Measurements from ENCODE around the gene NAV1. TPM values are rescaled to one million over a fixed set of nuclear protein-coding genes. Genes with fewer than 3 reads are reported as not detected.

Gene NAV1
- total RNA-seq, 4 donors from 2014 or later = 11.4 to 35.8 (median 18.0) TPM

DNA sequence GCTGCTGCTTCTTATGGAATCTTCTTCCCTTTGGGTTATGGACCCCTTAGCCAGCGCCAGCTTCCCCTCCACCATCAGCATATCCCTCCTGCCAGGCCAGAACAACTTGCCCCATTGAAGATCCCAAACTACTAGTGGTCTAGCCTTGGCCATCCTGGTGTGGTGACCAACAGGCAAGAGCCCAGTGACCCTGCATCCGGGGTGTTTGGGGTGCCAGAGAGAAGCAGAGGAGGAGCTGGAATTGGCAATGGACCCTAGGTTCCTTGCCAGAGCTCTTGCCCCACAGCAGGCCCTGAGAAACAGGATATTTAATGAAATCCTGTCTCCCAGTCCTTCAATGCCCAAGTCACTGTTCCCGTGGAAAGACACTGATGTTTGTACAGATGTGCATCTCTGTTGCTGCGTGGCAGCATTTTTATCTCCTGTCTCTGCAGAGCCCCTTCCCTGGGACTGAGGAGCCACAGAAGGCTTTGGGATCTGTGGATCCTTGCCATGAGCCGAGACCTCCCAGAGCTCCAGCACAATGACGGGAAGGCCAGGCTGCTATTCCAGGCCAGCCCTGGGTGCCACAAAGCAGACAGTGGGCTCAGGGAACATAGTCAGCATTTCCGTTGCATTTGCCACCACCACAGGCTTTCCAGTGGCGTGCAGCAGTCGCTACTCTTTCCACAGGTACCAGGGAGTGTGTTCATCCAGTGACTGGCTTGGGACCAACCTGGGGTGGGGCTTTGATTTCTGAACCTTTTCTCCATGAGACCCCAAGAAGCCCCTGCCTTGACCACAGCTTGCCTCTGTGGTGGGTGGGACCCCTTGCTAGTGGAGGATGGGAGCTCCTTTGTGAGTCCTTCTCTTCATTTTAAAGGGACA lies 21.6 kb downstream of the NAV1 start:
- Histone ChIP-seq H3K9me3 (no peaks in the 10 kb centered on the region), H3K4me1 (peaks cover 0 to 56% (median 15%) of the 10 kb centered on the region in 3 donors), H3K36me3 (no peaks in the 10 kb centered on the region), H3K4me3 (no peak overlapping the region), H3K27ac (no peak overlapping the region), H3K27me3 (no peaks in the 10 kb centered on the region)
- no peak for ATAC-seq
- 80 to 90% methylated on average over 2 to 6 of the region's 9 CpGs for WGBS, 2 donors (ENCODE audit: low coverage in 1 of 2)
- TF ChIP-seq, protein P1, sequence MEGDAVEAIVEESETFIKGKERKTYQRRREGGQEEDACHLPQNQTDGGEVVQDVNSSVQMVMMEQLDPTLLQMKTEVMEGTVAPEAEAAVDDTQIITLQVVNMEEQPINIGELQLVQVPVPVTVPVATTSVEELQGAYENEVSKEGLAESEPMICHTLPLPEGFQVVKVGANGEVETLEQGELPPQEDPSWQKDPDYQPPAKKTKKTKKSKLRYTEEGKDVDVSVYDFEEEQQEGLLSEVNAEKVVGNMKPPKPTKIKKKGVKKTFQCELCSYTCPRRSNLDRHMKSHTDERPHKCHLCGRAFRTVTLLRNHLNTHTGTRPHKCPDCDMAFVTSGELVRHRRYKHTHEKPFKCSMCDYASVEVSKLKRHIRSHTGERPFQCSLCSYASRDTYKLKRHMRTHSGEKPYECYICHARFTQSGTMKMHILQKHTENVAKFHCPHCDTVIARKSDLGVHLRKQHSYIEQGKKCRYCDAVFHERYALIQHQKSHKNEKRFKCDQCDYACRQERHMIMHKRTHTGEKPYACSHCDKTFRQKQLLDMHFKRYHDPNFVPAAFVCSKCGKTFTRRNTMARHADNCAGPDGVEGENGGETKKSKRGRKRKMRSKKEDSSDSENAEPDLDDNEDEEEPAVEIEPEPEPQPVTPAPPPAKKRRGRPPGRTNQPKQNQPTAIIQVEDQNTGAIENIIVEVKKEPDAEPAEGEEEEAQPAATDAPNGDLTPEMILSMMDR (IDR thresholded peaks at IDR 0.05) = no peak
- TF ChIP-seq EP300 (IDR thresholded peaks at IDR 0.05) (no peak), POLR2AphosphoS5 (IDR thresholded peaks at IDR 0.05) (no peak), POLR2A (IDR thresholded peaks at IDR 0.05) (no peak)

GRCh38 chr1:201561195-201561564 lies 22.3 kb downstream of the NAV1 start:
- Histone ChIP-seq H3K9me3 (no peaks in the 10 kb centered on the region), H3K4me1 (peaks cover 0 to 60% (median 15%) of the 10 kb centered on the region in 3 donors), H3K4me3 (no peak overlapping the region), H3K27ac (no peak overlapping the region), H3K27me3 (no peaks in the 10 kb centered on the region), H3K36me3 (no peaks in the 10 kb centered on the region)
- ATAC-seq = no peak
- 81 to 100% methylated on average over 1 to 3 of the region's 3 CpGs for WGBS, 2 donors (ENCODE audit: low coverage in 1 of 2)
- TF ChIP-seq, protein P1 (IDR thresholded peaks at IDR 0.05) = no peak
- TF ChIP-seq POLR2A (IDR thresholded peaks at IDR 0.05) = no peak
- no peak for TF ChIP-seq POLR2AphosphoS5 (IDR thresholded peaks at IDR 0.05)
- no peak for TF ChIP-seq EP300 (IDR thresholded peaks at IDR 0.05)

DNA sequence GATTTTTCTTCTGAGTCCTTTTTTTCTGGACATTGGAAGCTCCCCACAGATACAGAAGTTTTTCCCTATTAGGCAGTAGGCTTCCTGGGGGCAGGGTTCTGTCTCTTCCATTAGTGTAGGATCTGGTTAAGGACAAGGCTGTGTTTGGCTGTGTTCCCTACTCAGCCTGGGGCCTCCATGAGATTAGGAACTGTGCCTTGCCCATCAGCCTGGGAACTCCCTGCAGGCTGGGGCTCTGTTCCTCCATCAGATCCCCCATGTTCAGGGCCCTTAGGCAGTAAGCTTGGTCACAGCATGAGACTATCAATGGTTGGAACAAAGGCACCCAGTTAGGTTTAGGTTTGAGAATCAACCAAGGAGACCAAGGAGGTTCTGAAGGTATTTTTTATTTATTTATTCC lies 22.7 kb downstream of the NAV1 start:
- H3K27ac ChIP-seq = no peak overlapping the region

GRCh38 chr1:201562257-201562656 lies 23.3 kb downstream of the NAV1 start:
- Histone ChIP-seq H3K27me3 (no peaks in the 10 kb centered on the region), H3K27ac (peak overlapping the region in 2 of 4 donors; percentile 39 to 45), H3K4me3 (no peak overlapping the region), H3K9me3 (no peaks in the 10 kb centered on the region), H3K36me3 (no peaks in the 10 kb centered on the region), H3K4me1 (peaks cover 0 to 54% (median 14%) of the 10 kb centered on the region in 3 donors)
- peak; percentile 51 for TF ChIP-seq POLR2AphosphoS5 (IDR thresholded peaks at IDR 0.05)
- no peak for TF ChIP-seq EP300 (IDR thresholded peaks at IDR 0.05)
- TF ChIP-seq POLR2A (IDR thresholded peaks at IDR 0.05) = no peak
- TF ChIP-seq, protein P1 (IDR thresholded peaks at IDR 0.05) = no peak
- WGBS, 2 donors (ENCODE audit: low coverage in 1 of 2) = 61% methylated on average over 4 of the region's 4 CpGs; no CpG with 5 or more reads in 1 of the 2 donors
- peak; percentile 58 for ATAC-seq

More for the DNA sequence above, 22.7 kb downstream of the NAV1 start:
- H3K9me3 ChIP-seq = no peaks in the 10 kb centered on the region
- TF ChIP-seq POLR2AphosphoS5 (IDR thresholded peaks at IDR 0.05) = no peak
- TF ChIP-seq EP300 (IDR thresholded peaks at IDR 0.05) = no peak
- TF ChIP-seq POLR2A (IDR thresholded peaks at IDR 0.05) = no peak
- TF ChIP-seq, protein P1 (IDR thresholded peaks at IDR 0.05) = no peak
- peaks cover 0 to 60% (median 15%) of the 10 kb centered on the region in 3 donors for H3K4me1 ChIP-seq
- no peak overlapping the region for H3K4me3 ChIP-seq
- ATAC-seq = no peak
- H3K27me3 ChIP-seq = no peaks in the 10 kb centered on the region
- no peaks in the 10 kb centered on the region for H3K36me3 ChIP-seq
